DND-41 (cell line): ENCODE measurements around the gene CENPP.

Experiments
- EZH2 ChIP-seq: IDR thresholded peaks from 3 replicates; pipeline ENCODE4 v1.6.1; 2012; ENCODE audit warnings: borderline replicate concordance, low read depth, mild to moderate bottlenecking, moderate library complexity, low read length, inconsistent platforms; ENCODE audit not compliant: severe bottlenecking
- TF ChIP-seq, protein P1 (sequence below): IDR thresholded peaks from 2 replicates; pipeline ENCODE4 v1.5.1; 2012; ENCODE audit warnings: borderline replicate concordance, low read length, moderate library complexity, mild to moderate bottlenecking; ENCODE audit not compliant: poor library complexity, severe bottlenecking; ENCODE audit errors: extremely low read depth

DNA sequence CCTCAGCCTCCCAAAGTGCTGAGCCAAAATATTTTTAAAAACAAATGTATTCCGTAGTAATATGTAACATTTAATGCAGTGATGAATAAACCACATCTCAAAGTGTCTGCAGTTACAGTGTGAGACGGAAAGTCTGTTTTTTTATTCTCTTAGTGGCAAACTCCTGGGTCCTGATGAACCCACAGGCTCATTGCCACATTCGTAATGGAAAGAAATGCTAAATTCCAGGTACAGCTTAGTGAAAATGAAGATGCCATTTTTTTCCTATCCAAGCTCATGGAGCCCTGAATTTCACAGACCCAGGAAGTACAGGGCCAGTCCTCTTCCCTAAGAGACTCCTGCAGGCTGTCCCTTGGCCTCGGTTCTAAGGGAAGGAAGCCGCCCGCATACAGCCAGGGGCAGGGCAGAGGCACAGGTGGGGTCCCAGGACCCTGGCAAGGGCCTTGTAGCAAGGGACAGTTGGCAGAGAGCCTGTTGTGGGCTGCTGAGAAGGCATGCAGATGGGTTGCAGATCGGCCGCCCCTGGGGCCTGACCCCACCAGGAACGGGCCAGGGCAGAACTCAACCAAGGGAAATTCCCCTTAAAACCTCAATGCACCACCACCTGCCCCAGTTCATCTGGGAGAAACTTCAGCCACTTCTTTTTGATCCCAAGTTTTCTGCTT lies 308.0 kb downstream of the CENPP start:
- TF ChIP-seq, protein P1, sequence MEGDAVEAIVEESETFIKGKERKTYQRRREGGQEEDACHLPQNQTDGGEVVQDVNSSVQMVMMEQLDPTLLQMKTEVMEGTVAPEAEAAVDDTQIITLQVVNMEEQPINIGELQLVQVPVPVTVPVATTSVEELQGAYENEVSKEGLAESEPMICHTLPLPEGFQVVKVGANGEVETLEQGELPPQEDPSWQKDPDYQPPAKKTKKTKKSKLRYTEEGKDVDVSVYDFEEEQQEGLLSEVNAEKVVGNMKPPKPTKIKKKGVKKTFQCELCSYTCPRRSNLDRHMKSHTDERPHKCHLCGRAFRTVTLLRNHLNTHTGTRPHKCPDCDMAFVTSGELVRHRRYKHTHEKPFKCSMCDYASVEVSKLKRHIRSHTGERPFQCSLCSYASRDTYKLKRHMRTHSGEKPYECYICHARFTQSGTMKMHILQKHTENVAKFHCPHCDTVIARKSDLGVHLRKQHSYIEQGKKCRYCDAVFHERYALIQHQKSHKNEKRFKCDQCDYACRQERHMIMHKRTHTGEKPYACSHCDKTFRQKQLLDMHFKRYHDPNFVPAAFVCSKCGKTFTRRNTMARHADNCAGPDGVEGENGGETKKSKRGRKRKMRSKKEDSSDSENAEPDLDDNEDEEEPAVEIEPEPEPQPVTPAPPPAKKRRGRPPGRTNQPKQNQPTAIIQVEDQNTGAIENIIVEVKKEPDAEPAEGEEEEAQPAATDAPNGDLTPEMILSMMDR, result no peak
- no peak for TF ChIP-seq EZH2
